IMR-90 (cell line): ENCODE results near the gene MGRN1. TPM values are rescaled to one million over a fixed set of nuclear protein-coding genes. Genes with fewer than 3 reads are reported as not detected.

Experiments
- ATAC-seq: fragments of 200-7000 bp; cut with Tn5 transposase; 2 replicates; pipeline ENCODE4 v1.9.1; 2020; ENCODE audit warnings: low read depth, mild to moderate bottlenecking, moderate library complexity
- BruUV-seq: library from RNA; stranded (reverse); fragments of 400-500 nt; replicated peaks from 2 replicates; lab custom pipeline; 2021; lab: Mats Ljungman, UMichigan
- CTCF ChIA-PET: fragments of 300-600 bp; formaldehyde crosslinking; extraction: SDS; loops from one replicate; lab custom pipeline; 2021; ENCODE audit warnings: antibody characterized with exemption; lab: Yijun Ruan, JAX
- POLR2A ChIA-PET: fragments of 300-600 bp; sonication (Branson Sonifier 250); formaldehyde crosslinking; loops from one replicate; lab custom pipeline; 2022; ENCODE audit warnings: antibody characterized with exemption; ENCODE audit not compliant: unreplicated experiment; lab: Charles Lee
- DNase-seq: peaks from one replicate; pipeline ENCODE4 v3.0.0; 2013
- H2AFZ ChIP-seq: replicated peaks from 2 replicates; pipeline ENCODE3; 2013; ENCODE audit warnings: low read length, mild to moderate bottlenecking; ENCODE audit not compliant: poor library complexity
- H2AK5ac ChIP-seq: 2 replicates; pipeline ENCODE4 v1.6.1; 2013; ENCODE audit warnings: low read depth, low read length, inconsistent platforms
- H2AK9ac ChIP-seq: replicated peaks from 2 replicates; pipeline ENCODE3; 2013; ENCODE audit warnings: mild to moderate bottlenecking, low read depth, low read length, moderate library complexity; ENCODE audit not compliant: poor library complexity
- H2BK120ac ChIP-seq: 2 replicates; pipeline ENCODE4 v1.6.1; 2013; ENCODE audit warnings: low read depth, low read length, inconsistent platforms
- H2BK15ac ChIP-seq: 3 replicates; pipeline ENCODE4 v1.6.1; 2013; ENCODE audit warnings: low read depth, low read length, inconsistent platforms
- H2BK20ac ChIP-seq: 2 replicates; pipeline ENCODE4 v1.6.1; 2013; ENCODE audit warnings: low read depth, mild to moderate bottlenecking, inconsistent platforms, low read length, moderate library complexity
- H2BK5ac ChIP-seq: 2 replicates; pipeline ENCODE4 v1.6.1; 2013; ENCODE audit warnings: mild to moderate bottlenecking, low read depth, low read length, inconsistent platforms; ENCODE audit not compliant: poor library complexity, severe bottlenecking
- H3K14ac ChIP-seq: replicated peaks from 2 replicates; pipeline ENCODE4 v1.6.1; 2013; ENCODE audit warnings: low read depth, low read length, inconsistent platforms
- H3K18ac ChIP-seq: 2 replicates; pipeline ENCODE4 v1.6.1; 2013; ENCODE audit warnings: low read depth, low read length, control low read depth
- H3K23ac ChIP-seq: 2 replicates; pipeline ENCODE4 v1.6.1; 2013; ENCODE audit warnings: low read depth, low read length, inconsistent platforms
- H3K27ac ChIP-seq: 2 replicates; pipeline ENCODE4 v1.5.1; 2013; ENCODE audit warnings: mild to moderate bottlenecking, control low read depth, low read length; ENCODE audit not compliant: insufficient read depth
- H3K27me3 ChIP-seq: 2 replicates; pipeline ENCODE4 v1.6.1; 2013; ENCODE audit warnings: low read length; ENCODE audit not compliant: control insufficient read depth, insufficient read depth
- H3K36me3 ChIP-seq: 2 replicates; pipeline ENCODE4 v1.6.1; 2013; ENCODE audit warnings: low read length, mixed read lengths; ENCODE audit not compliant: control insufficient read depth, insufficient read depth
- H3K4ac ChIP-seq: 2 replicates; pipeline ENCODE4 v1.6.1; 2013; ENCODE audit warnings: low read depth, low read length, inconsistent platforms
- H3K4me1 ChIP-seq: 2 replicates; pipeline ENCODE4 v1.6.1; 2013; ENCODE audit warnings: low read length, mixed read lengths; ENCODE audit not compliant: control insufficient read depth, insufficient read depth
- H3K4me2 ChIP-seq: 2 replicates; pipeline ENCODE4 v1.6.1; 2013; ENCODE audit warnings: low read depth, mild to moderate bottlenecking, control low read depth, low read length, moderate library complexity
- H3K4me3 ChIP-seq: 2 replicates; pipeline ENCODE4 v1.5.1; 2013; ENCODE audit warnings: low read depth, mild to moderate bottlenecking, control low read depth, low read length, moderate library complexity; ENCODE audit not compliant: insufficient read depth
- H3K56ac ChIP-seq: 2 replicates; pipeline ENCODE4 v1.6.1; 2013; ENCODE audit warnings: low read length, inconsistent platforms; ENCODE audit not compliant: insufficient read depth; ENCODE audit errors: extremely low read depth
- H3K79me1 ChIP-seq, 2 experiments: 2 replicates each; pipeline ENCODE4 v1.6.1; 2013; ENCODE audit warnings: low read length in 2 of 2, inconsistent platforms in 1 of 2, low read depth in 1 of 2
- H3K9ac ChIP-seq: 2 replicates; pipeline ENCODE4 v1.6.1; 2013; ENCODE audit warnings: low read depth, low read length, control low read depth
- H3K9me1 ChIP-seq: 2 replicates; pipeline ENCODE4 v1.6.1; 2013; ENCODE audit warnings: low read length, inconsistent platforms; ENCODE audit not compliant: insufficient read depth
- H3K9me3 ChIP-seq: 2 replicates; pipeline ENCODE4 v1.6.1; 2013; ENCODE audit warnings: low read length; ENCODE audit not compliant: control insufficient read depth, insufficient read depth
- H4K20me1 ChIP-seq: 2 replicates; pipeline ENCODE4 v1.6.1; 2013; ENCODE audit warnings: low read length, inconsistent platforms; ENCODE audit not compliant: insufficient read depth
- H4K5ac ChIP-seq: 2 replicates; pipeline ENCODE4 v1.6.1; 2013; ENCODE audit warnings: mild to moderate bottlenecking, low read depth, low read length, control low read depth
- H4K8ac ChIP-seq, 2 experiments: 2 replicates each; pipeline ENCODE4 v1.6.1; 2013; ENCODE audit warnings: low read depth in 2 of 2, low read length in 2 of 2, control low read depth in 1 of 2, inconsistent platforms in 1 of 2
- H4K91ac ChIP-seq: 2 replicates; pipeline ENCODE4 v1.6.1; 2013; ENCODE audit warnings: low read depth, low read length, inconsistent platforms; ENCODE audit not compliant: insufficient read depth
- BHLHE40 ChIP-seq: fragments of 150-350 bp; IDR thresholded peaks from 2 replicates; pipeline ENCODE4 v1.6.1; 2016; ENCODE audit warnings: mild to moderate bottlenecking, low read depth, low read length
- CEBPB ChIP-seq: IDR thresholded peaks from 2 replicates; pipeline ENCODE4 v1.6.1; 2012; ENCODE audit warnings: low read depth, low read length, improper control_type of control experiment
- CHD1 ChIP-seq: IDR thresholded peaks from 2 replicates; pipeline ENCODE4 v1.6.1; 2012; ENCODE audit warnings: low read depth, low read length, improper control_type of control experiment
- FOS ChIP-seq: fragments of 150-350 bp; IDR thresholded peaks from 2 replicates; pipeline ENCODE4 v1.6.1; 2016; ENCODE audit warnings: low read depth, low read length
- MAFK ChIP-seq: IDR thresholded peaks from 2 replicates; pipeline ENCODE4 v1.6.1; 2012; ENCODE audit warnings: low read depth, low read length, improper control_type of control experiment
- MAZ ChIP-seq: IDR thresholded peaks from 2 replicates; pipeline ENCODE4 v1.6.1; 2012; ENCODE audit warnings: low read depth, mild to moderate bottlenecking, low read length, improper control_type of control experiment, moderate library complexity, borderline replicate concordance
- MXI1 ChIP-seq: IDR thresholded peaks from 2 replicates; pipeline ENCODE4 v1.6.1; 2012; ENCODE audit warnings: low read depth, mild to moderate bottlenecking, low read length, moderate library complexity, borderline replicate concordance
- NFE2L2 ChIP-seq: fragments of 150-350 bp; IDR thresholded peaks from 2 replicates; pipeline ENCODE4 v1.6.1; 2016; ENCODE audit warnings: low read depth, mild to moderate bottlenecking, low read length
- POLR2A ChIP-seq: IDR thresholded peaks from 2 replicates; pipeline ENCODE4 v1.6.1; 2012; ENCODE audit warnings: mild to moderate bottlenecking, low read depth, low read length
- RAD21 ChIP-seq: IDR thresholded peaks from 2 replicates; pipeline ENCODE4 v1.6.1; 2012; ENCODE audit warnings: low read length, improper control_type of control experiment
- RCOR1 ChIP-seq: IDR thresholded peaks from 2 replicates; pipeline ENCODE4 v1.6.1; 2012; ENCODE audit warnings: mild to moderate bottlenecking, low read length, improper control_type of control experiment; ENCODE audit not compliant: insufficient replicate concordance
- RFX5 ChIP-seq: IDR thresholded peaks from 2 replicates; pipeline ENCODE4 v1.8.0; 2012; ENCODE audit warnings: low read depth, mild to moderate bottlenecking, low read length, moderate library complexity
- SMC3 ChIP-seq: fragments of 150-350 bp; IDR thresholded peaks from 2 replicates; pipeline ENCODE4 v1.6.1; 2016; ENCODE audit warnings: low read depth, mild to moderate bottlenecking, antibody characterized with exemption, low read length, moderate library complexity
- WGBS, 2 experiments: methylation state at CpG; one replicate each; pipeline versions ENCODE4 v1.1.5 to v1.1.7; 2013; ENCODE audit warnings: missing lambda C conversion rate in 2 of 2; ENCODE audit not compliant: insufficient read length in 1 of 2; ENCODE audit errors: extremely low coverage in 2 of 2; 5-methylcytosine and 5-hydroxymethylcytosine counted together
- dilution Hi-C: fragments of 300-500 bp; cut with HindIII; formaldehyde crosslinking; loops from one replicate; pipeline ENCODE4 v1.14.3; 2018; ENCODE audit warnings: low sequenced_read_pairs; ENCODE audit not compliant: unreplicated experiment
- in situ Hi-C: fragments of 300-500 bp; cut with MboI; formaldehyde crosslinking; loops from 3 replicates; pipeline ENCODE4 v1.14.3; 2019; ENCODE audit warnings: low sequenced_read_pairs, inconsistent platforms, mixed read lengths
- intact Hi-C: fragments of 100-400 bp; cut with micrococcal nuclease; formaldehyde crosslinking; loops from 2 replicates; pipeline ENCODE4 v1.10.0; 2022
- polyA plus RNA-seq, 3 experiments: library from polyadenylated mRNA; depleted of rRNA; stranded (reverse); fragments of >200 nt; gene quantifications; 2 replicates each; pipeline ENCODE4 v1.2.3, GENCODE V29; 2012; ENCODE audit warnings: low replicate concordance in 1 of 3
- total RNA-seq: library from RNA; depleted of rRNA; stranded (reverse); fragments of >200 nt; gene quantifications from 2 replicates; pipeline ENCODE4 v1.2.3, GENCODE V29; 2012
- TF ChIP-seq, protein P1 (sequence below): conservative IDR thresholded peaks from 2 replicates; pipeline ENCODE4 v1.5.1; 2012; ENCODE audit warnings: mild to moderate bottlenecking, low read depth, low read length, improper control_type of control experiment
- TF ChIP-seq, protein P2 (sequence below): fragments of 150-350 bp; IDR thresholded peaks from 2 replicates; pipeline ENCODE4 v1.6.1; 2017; ENCODE audit warnings: mild to moderate bottlenecking, antibody characterized with exemption, low read length, low read depth
- TF ChIP-seq, protein P3 (sequence below): fragments of 150-350 bp; IDR thresholded peaks from 2 replicates; pipeline ENCODE4 v1.6.1; 2016; ENCODE audit warnings: low read depth, mild to moderate bottlenecking, low read length, moderate library complexity, borderline replicate concordance

MGRN1 gene
- total and polyA plus RNA-seq, 2 of the 4 experiments (the other 2 are of a cell fraction), result 11.7 to 32.7 TPM

DNA sequence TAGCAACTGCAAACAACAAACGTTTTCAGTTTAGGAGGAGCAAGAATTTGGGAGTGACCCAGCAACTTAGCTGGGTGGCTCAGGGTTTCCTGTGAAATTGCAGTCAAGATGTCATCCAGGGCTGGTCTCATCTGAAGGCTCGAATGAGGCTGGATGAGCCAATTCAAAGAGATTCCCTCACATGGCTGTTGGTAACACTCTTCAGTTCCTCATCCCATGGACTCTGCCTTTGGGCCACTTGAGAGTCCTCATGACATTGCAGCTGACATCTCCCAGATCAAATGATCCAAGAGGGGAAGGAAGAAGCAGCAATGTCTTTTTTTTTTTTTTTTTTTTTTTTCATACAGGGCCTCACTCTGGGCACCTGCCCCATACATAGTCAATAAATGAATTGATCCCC, 36.2 kb upstream of the MGRN1 start:
- no peak overlapping the region for H2AFZ ChIP-seq
- DNase-seq, result no peak
- no CpG with 5 or more reads among the region's 2 CpGs for WGBS, 2 experiments
- BruUV-seq, result no TSS peak
- no peak overlapping the region for H2BK15ac ChIP-seq
- peaks cover 42% of the 10 kb centered on the region for H3K27me3 ChIP-seq
- no peak overlapping the region for H3K4ac ChIP-seq
- no peak overlapping the region for H3K14ac ChIP-seq
- H3K27ac ChIP-seq, result no peak overlapping the region
- H3K56ac ChIP-seq, result no peak overlapping the region
- H3K9me3 ChIP-seq, result peaks cover 14% of the 10 kb centered on the region
- no peaks in the 10 kb centered on the region for H3K4me1 ChIP-seq
- H3K9me1 ChIP-seq, result no peaks in the 10 kb centered on the region
- H4K8ac ChIP-seq, result no peak overlapping the region
- H4K5ac ChIP-seq, result no peak overlapping the region
- dilution Hi-C loops (no loop called here), intact Hi-C loops (no loop called here), in situ Hi-C loops (no loop called here)
- H3K4me3 ChIP-seq, result no peak overlapping the region
- H4K91ac ChIP-seq, result no peak overlapping the region
- H3K18ac ChIP-seq, result no peak overlapping the region
- H3K79me1 ChIP-seq, result no peaks in the 10 kb centered on the region
- no peak overlapping the region for H2BK5ac ChIP-seq
- no peak for ATAC-seq
- H3K4me2 ChIP-seq, result no peak overlapping the region
- H2BK20ac ChIP-seq, result no peak overlapping the region
- no peak overlapping the region for H3K23ac ChIP-seq
- H2BK120ac ChIP-seq, result no peak overlapping the region
- no peak for TF ChIP-seq CEBPB
- TF ChIP-seq RAD21, result no peak
- TF ChIP-seq, protein P1, sequence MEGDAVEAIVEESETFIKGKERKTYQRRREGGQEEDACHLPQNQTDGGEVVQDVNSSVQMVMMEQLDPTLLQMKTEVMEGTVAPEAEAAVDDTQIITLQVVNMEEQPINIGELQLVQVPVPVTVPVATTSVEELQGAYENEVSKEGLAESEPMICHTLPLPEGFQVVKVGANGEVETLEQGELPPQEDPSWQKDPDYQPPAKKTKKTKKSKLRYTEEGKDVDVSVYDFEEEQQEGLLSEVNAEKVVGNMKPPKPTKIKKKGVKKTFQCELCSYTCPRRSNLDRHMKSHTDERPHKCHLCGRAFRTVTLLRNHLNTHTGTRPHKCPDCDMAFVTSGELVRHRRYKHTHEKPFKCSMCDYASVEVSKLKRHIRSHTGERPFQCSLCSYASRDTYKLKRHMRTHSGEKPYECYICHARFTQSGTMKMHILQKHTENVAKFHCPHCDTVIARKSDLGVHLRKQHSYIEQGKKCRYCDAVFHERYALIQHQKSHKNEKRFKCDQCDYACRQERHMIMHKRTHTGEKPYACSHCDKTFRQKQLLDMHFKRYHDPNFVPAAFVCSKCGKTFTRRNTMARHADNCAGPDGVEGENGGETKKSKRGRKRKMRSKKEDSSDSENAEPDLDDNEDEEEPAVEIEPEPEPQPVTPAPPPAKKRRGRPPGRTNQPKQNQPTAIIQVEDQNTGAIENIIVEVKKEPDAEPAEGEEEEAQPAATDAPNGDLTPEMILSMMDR, result no peak
- TF ChIP-seq FOS, result no peak
- TF ChIP-seq MXI1, result no peak
- no peak for TF ChIP-seq CHD1
- TF ChIP-seq POLR2A, result no peak
- TF ChIP-seq SMC3, result no peak
- TF ChIP-seq RFX5, result no peak
- TF ChIP-seq, protein P2, sequence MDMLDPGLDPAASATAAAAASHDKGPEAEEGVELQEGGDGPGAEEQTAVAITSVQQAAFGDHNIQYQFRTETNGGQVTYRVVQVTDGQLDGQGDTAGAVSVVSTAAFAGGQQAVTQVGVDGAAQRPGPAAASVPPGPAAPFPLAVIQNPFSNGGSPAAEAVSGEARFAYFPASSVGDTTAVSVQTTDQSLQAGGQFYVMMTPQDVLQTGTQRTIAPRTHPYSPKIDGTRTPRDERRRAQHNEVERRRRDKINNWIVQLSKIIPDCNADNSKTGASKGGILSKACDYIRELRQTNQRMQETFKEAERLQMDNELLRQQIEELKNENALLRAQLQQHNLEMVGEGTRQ, result no peak
- no peak for TF ChIP-seq BHLHE40
- TF ChIP-seq NFE2L2, result no peak
- TF ChIP-seq RCOR1, result no peak
- TF ChIP-seq MAZ, result no peak
- no peak for TF ChIP-seq MAFK
- TF ChIP-seq, protein P3, sequence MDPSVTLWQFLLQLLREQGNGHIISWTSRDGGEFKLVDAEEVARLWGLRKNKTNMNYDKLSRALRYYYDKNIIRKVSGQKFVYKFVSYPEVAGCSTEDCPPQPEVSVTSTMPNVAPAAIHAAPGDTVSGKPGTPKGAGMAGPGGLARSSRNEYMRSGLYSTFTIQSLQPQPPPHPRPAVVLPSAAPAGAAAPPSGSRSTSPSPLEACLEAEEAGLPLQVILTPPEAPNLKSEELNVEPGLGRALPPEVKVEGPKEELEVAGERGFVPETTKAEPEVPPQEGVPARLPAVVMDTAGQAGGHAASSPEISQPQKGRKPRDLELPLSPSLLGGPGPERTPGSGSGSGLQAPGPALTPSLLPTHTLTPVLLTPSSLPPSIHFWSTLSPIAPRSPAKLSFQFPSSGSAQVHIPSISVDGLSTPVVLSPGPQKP, result no peak
- CTCF ChIA-PET, result no interaction called here
- H3K36me3 ChIP-seq, result no peaks in the 10 kb centered on the region
- H2AK9ac ChIP-seq, result no peak overlapping the region
- H3K9ac ChIP-seq, result no peak overlapping the region
- POLR2A ChIA-PET, result no interaction called here
- H2AK5ac ChIP-seq, result no peak overlapping the region
- no peaks in the 10 kb centered on the region for H4K20me1 ChIP-seq
